ENCODE data around the gene SDC3. TPM values are rescaled to one million over a fixed set of nuclear protein-coding genes. Genes with fewer than 3 reads are reported as not detected.

The SDC3 gene
- total and polyA plus RNA-seq, 9 donors: 21.9 to 65.8 (median 43.7) TPM

GRCh38 chr1:30914931-30915330 is 6.4 kb upstream of the SDC3 start:
- no CpG with 5 or more reads among the region's 4 CpGs for WGBS (ENCODE audit: insufficient coverage)
- no peak for DNase-seq
- no peaks in the 10 kb centered on the region for H3K27me3 ChIP-seq (ENCODE audit: control insufficient read depth, insufficient read depth, low read length)
- peaks cover 12% of the 10 kb centered on the region for H3K4me1 ChIP-seq (ENCODE audit: control insufficient read depth, insufficient read depth, low read length)
- no peaks in the 10 kb centered on the region for H3K9me3 ChIP-seq (replicated peaks; ENCODE audit: control insufficient read depth, low read depth, low read length)
- no peak overlapping the region for H3K4me3 ChIP-seq (ENCODE audit: low read length)
- H3K27ac ChIP-seq (ENCODE audit: low read length): no peak overlapping the region
- no peaks in the 10 kb centered on the region for H3K36me3 ChIP-seq (ENCODE audit: control insufficient read depth, insufficient read depth, low read length)

DNA sequence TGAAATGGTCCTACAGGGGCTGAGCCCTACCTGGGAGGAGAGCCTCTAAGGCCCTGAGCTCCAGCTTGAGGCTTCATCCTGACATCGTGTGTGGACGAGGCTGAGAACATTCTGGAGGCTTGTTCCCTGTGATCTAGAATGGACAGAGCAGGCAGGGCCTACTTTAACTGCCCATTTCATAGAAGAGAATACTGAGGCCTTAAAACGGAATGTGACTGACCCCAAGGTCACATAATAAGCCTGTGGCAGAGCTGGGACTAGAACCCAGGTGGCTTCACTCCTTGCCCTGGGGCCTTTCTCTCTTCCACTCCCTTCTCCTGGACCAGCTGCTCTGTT is 6.0 kb upstream of the SDC3 start:
- Histone ChIP-seq H3K4me3 (ENCODE audit: low read length) (no peak overlapping the region), H3K27me3 (ENCODE audit: control insufficient read depth, insufficient read depth, low read length) (no peaks in the 10 kb centered on the region), H3K27ac (ENCODE audit: low read length) (no peak overlapping the region), H3K9me3 (replicated peaks; ENCODE audit: control insufficient read depth, low read depth, low read length) (no peaks in the 10 kb centered on the region), H3K4me1 (ENCODE audit: control insufficient read depth, insufficient read depth, low read length) (peaks cover 12% of the 10 kb centered on the region), H3K36me3 (ENCODE audit: control insufficient read depth, insufficient read depth, low read length) (no peaks in the 10 kb centered on the region)
- 69% methylated on average over 2 of the region's 3 CpGs for WGBS (ENCODE audit: insufficient coverage)
- no peak for DNase-seq

DNA sequence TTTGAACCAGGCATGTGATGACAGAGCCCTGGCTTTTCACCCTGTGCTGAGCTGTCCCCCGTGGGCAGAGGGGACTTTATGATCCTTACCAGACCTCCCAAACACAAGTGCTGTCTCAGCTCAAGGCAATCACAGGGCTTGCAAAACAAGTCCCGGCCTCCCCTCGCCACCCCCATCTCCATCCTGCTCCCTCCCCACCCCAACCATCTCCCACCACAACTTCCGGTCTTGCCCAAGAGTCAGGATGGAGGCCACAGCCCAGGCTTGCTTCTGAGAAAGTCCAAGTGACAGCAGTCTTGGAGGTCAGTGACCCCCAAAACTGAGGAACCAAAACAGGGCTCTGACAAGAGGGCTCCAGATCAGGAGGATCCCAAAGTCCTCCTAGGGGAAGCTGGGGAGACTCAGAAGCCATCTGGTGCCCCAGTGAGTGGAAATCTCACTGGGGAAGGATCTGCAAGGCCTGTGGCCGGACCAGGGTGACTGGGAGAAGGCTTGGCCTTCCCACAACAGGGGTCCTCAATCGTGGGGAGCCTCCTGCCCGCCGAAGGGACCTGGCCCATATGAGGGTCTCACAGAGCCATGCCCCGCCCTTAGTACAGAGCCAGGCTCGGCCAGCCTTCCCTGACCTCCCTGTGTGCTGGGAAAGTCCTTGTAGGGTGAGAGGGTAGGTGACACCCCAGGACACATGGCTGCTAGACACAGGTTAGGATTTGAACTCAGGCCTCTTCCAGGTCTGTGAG is 4.5 kb upstream of the SDC3 start:
- 76% methylated on average over 9 of the region's 10 CpGs for WGBS (ENCODE audit: insufficient coverage)
- no peaks in the 10 kb centered on the region for H3K36me3 ChIP-seq (ENCODE audit: control insufficient read depth, insufficient read depth, low read length)
- H3K4me3 ChIP-seq (ENCODE audit: low read length): no peak overlapping the region
- no peaks in the 10 kb centered on the region for H3K9me3 ChIP-seq (replicated peaks; ENCODE audit: control insufficient read depth, low read depth, low read length)
- peaks cover 13% of the 10 kb centered on the region for H3K4me1 ChIP-seq (ENCODE audit: control insufficient read depth, insufficient read depth, low read length)
- no peak overlapping the region for H3K27ac ChIP-seq (ENCODE audit: low read length)
- H3K27me3 ChIP-seq (ENCODE audit: control insufficient read depth, insufficient read depth, low read length): peaks cover 3% of the 10 kb centered on the region
- DNase-seq: peak; percentile 73

- no peak for DNase-seq
- no peaks in the 10 kb centered on the region for H3K9me3 ChIP-seq (replicated peaks; ENCODE audit: control insufficient read depth, low read depth, low read length)
- 91% methylated on average over 6 of the region's 6 CpGs for WGBS (ENCODE audit: insufficient coverage)
- no peaks in the 10 kb centered on the region for H3K36me3 ChIP-seq (ENCODE audit: control insufficient read depth, insufficient read depth, low read length)
- H3K4me3 ChIP-seq (ENCODE audit: low read length): no peak overlapping the region
- no peak overlapping the region for H3K27ac ChIP-seq (ENCODE audit: low read length)
- H3K27me3 ChIP-seq (ENCODE audit: control insufficient read depth, insufficient read depth, low read length): peaks cover 7% of the 10 kb centered on the region
- peaks cover 21% of the 10 kb centered on the region for H3K4me1 ChIP-seq (ENCODE audit: control insufficient read depth, insufficient read depth, low read length)
Observed at GRCh38 chr1:30912224-30912623, 3.7 kb upstream of the SDC3 start.

DNA sequence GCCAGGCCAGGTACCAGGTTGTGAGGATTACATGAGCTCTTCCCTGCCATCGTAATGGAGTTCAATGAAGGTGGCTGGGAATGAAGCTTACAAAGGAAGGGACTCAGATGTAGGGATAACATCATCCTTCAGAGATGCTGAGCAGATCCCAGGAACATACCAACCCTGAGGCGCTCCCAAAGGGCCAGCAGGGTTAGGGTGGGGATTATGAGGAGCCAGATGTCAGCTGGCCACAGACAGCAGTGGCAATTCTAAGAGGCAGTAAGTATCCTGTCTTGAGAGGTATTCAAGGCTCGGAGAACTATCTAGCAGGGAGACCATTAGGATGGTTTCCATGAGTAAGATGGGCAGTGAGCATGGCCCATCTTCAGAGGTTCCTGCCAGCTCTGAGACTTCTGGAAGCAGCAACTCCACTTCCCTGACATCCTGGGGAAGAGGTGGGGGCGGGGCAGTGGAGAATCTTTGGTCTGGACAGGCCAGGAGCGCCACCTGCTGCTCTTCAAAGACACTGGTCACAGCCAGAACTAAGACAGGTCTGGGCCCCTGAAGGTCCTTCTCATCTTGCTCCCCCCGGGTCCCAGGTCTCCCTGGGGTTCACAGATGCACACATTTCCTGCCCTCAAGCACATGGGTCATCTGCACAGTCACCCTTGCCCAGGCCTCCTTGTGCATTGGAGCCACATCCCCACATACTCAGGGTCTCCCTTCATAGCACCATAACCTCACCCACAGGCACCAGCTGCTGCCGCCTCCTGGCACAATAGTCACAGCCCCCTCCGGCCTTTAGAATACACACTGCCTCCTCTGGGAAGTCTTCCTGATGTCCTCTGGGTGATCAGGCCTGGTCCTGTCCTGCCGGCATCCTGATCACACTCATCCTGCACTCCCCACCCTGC is 2.7 kb upstream of the SDC3 start:
- Histone ChIP-seq H3K36me3 (ENCODE audit: control insufficient read depth, insufficient read depth, low read length) (no peaks in the 10 kb centered on the region), H3K27ac (ENCODE audit: low read length) (no peak overlapping the region), H3K4me1 (ENCODE audit: control insufficient read depth, insufficient read depth, low read length) (peaks cover 26% of the 10 kb centered on the region), H3K4me3 (ENCODE audit: low read length) (no peak overlapping the region), H3K9me3 (replicated peaks; ENCODE audit: control insufficient read depth, low read depth, low read length) (no peaks in the 10 kb centered on the region), H3K27me3 (ENCODE audit: control insufficient read depth, insufficient read depth, low read length) (peaks cover 7% of the 10 kb centered on the region)
- peak; percentile 90 for DNase-seq
- WGBS (ENCODE audit: insufficient coverage): 41% methylated on average over 8 of the region's 9 CpGs

DNA sequence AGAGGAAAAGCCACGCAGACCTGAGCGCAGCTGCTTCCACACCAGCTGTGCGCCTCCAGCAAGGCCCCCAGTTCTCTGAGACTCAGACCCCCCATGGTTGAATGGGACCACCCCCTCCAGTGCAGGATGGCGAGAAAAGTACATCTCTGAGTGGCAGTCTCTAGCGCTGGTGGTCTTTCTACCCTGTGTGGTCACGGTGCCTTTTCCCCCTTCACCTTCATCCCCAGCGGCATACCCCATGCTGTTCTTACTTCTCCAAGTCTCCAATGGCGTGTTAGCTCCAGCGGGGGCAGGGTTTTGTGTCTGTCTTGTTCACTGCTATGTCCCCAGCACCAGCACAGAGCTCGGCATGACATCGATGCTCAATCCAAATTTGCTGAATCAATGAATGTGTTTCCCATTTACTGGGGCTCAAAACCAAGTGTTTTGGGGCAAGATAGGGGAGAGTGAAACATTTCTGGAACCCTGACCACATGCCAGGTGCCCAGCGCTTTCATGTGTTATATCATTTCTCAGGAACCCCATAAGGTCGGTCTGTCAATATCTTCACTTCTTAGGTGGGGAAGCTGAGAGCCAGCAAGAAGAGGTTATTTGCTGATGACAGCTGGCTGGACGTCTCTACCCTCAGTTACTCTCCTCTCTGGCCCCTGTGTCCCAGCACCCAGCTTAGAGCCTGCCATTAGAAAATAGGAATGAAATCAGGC is 959 bp upstream of the SDC3 start:
- Histone ChIP-seq H3K36me3 (ENCODE audit: control insufficient read depth, insufficient read depth, low read length) (no peaks in the 10 kb centered on the region), H3K27me3 (ENCODE audit: control insufficient read depth, insufficient read depth, low read length) (peaks cover 7% of the 10 kb centered on the region), H3K4me1 (ENCODE audit: control insufficient read depth, insufficient read depth, low read length) (peaks cover 26% of the 10 kb centered on the region), H3K9me3 (replicated peaks; ENCODE audit: control insufficient read depth, low read depth, low read length) (no peaks in the 10 kb centered on the region), H3K27ac (ENCODE audit: low read length) (no peak overlapping the region), H3K4me3 (ENCODE audit: low read length) (peak overlapping the region; percentile 51)
- no peak for DNase-seq
- WGBS (ENCODE audit: insufficient coverage): 58% methylated on average over 6 of the region's 14 CpGs

- Histone ChIP-seq H3K4me3 (ENCODE audit: low read length) (peak overlapping the region; percentile 61), H3K27ac (ENCODE audit: low read length) (no peak overlapping the region), H3K36me3 (ENCODE audit: control insufficient read depth, insufficient read depth, low read length) (no peaks in the 10 kb centered on the region), H3K27me3 (ENCODE audit: control insufficient read depth, insufficient read depth, low read length) (peaks cover 7% of the 10 kb centered on the region), H3K9me3 (replicated peaks; ENCODE audit: control insufficient read depth, low read depth, low read length) (no peaks in the 10 kb centered on the region), H3K4me1 (ENCODE audit: control insufficient read depth, insufficient read depth, low read length) (peaks cover 27% of the 10 kb centered on the region)
- DNase-seq: no peak
- 0% methylated on average over 68 of the region's 69 CpGs for WGBS (ENCODE audit: insufficient coverage)
Observed at GRCh38 chr1:30908316-30908695, 252 bp downstream of the SDC3 start.

- Histone ChIP-seq H3K36me3 (ENCODE audit: control insufficient read depth, insufficient read depth, low read length) (no peaks in the 10 kb centered on the region), H3K4me1 (ENCODE audit: control insufficient read depth, insufficient read depth, low read length) (peaks cover 33% of the 10 kb centered on the region), H3K4me3 (ENCODE audit: low read length) (peak overlapping the region; percentile 61), H3K9me3 (replicated peaks; ENCODE audit: control insufficient read depth, low read depth, low read length) (no peaks in the 10 kb centered on the region), H3K27ac (ENCODE audit: low read length) (no peak overlapping the region), H3K27me3 (ENCODE audit: control insufficient read depth, insufficient read depth, low read length) (peaks cover 7% of the 10 kb centered on the region)
- WGBS (ENCODE audit: insufficient coverage): 12% methylated on average over 23 of the region's 47 CpGs
- no peak for DNase-seq
Observed at GRCh38 chr1:30907481-30908315, 860 bp downstream of the SDC3 start.

DNA sequence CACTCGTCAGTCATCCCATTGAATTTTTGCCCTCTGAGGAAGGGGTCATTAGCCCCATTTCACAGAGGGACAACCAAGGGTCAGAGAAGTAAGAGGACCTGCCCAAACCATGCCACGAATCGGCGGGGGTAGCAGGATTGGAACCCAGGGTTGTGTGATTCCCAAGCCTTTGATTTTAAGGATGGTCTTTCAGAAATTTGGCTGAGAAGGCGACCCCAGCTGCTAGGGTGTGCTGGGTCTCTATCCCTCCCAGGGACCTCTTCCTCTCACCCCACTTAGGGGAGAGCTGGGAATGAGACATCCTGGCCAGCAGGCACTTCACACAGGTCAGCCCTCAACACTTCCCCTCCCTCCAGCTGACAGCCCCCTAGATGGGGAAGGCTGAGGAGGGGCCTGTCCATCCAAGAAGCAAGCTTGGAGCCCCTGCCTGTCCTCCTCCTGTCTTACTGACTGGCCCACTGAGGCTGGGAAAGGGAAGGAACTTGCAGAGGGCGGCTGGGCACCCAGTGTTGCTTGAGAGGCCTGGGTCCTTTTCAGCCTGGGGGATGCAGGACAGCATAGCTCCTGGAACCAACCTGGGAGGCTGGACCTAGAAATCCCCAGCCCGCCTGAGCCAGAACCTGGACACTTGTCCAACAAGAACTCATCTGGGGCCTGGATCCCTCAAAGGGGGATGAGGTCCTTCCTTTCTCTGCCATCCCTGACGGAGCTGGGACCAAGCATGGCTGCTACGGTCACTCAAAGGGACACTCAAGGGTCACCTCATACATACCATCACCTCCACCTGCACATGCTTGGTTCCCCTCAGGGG is 1.7 kb downstream of the SDC3 start:
- no peak overlapping the region for H3K27ac ChIP-seq (ENCODE audit: low read length)
- DNase-seq: no peak
- no peaks in the 10 kb centered on the region for H3K9me3 ChIP-seq (replicated peaks; ENCODE audit: control insufficient read depth, low read depth, low read length)
- peaks cover 42% of the 10 kb centered on the region for H3K4me1 ChIP-seq (ENCODE audit: control insufficient read depth, insufficient read depth, low read length)
- WGBS (ENCODE audit: insufficient coverage): 96% methylated on average over 4 of the region's 9 CpGs
- H3K36me3 ChIP-seq (ENCODE audit: control insufficient read depth, insufficient read depth, low read length): no peaks in the 10 kb centered on the region
- peaks cover 7% of the 10 kb centered on the region for H3K27me3 ChIP-seq (ENCODE audit: control insufficient read depth, insufficient read depth, low read length)
- H3K4me3 ChIP-seq (ENCODE audit: low read length): no peak overlapping the region

Measured in muscle of leg (tissue), 11 donors.